WERI-Rb-1 (cell line): ENCODE results near the gene KATNBL1.
A peak's percentile ranks its signal among the peaks of the same experiment; 100 is the strongest.

ENCODE experiments used
- DNase-seq: peaks from one replicate; pipeline ENCODE4 v3.0.0-alpha.2; 2020
- H3K27ac ChIP-seq: fragments of 250-450 bp; sonication (Bioruptor Pico); 2 replicates; pipeline ENCODE4 v1.5.1; 2020; ENCODE audit warnings: mild to moderate bottlenecking, moderate library complexity
- H3K27me3 ChIP-seq: fragments of 250-450 bp; sonication (Bioruptor Pico); 2 replicates; pipeline ENCODE4 v1.5.1; 2021; ENCODE audit warnings: mild to moderate bottlenecking, low read depth, moderate library complexity; ENCODE audit not compliant: insufficient read depth, severe bottlenecking
- H3K36me3 ChIP-seq: fragments of 250-450 bp; sonication (Bioruptor Pico); 2 replicates; pipeline ENCODE4 v1.5.1; 2020; ENCODE audit warnings: mild to moderate bottlenecking, moderate library complexity
- H3K4me3 ChIP-seq: 2 replicates; pipeline ENCODE4 v1.5.1; 2011; ENCODE audit warnings: low read depth, mild to moderate bottlenecking, control low read depth, low read length
- H3K9me3 ChIP-seq: fragments of 250-450 bp; sonication (Bioruptor Pico); 2 replicates; pipeline ENCODE4 v1.5.1; 2021; ENCODE audit warnings: mild to moderate bottlenecking, moderate library complexity; ENCODE audit not compliant: severe bottlenecking
- TF ChIP-seq, protein P1 (sequence below): IDR thresholded peaks from 2 replicates; pipeline ENCODE4 v1.5.1; 2011; ENCODE audit warnings: low read depth, mild to moderate bottlenecking, control low read depth, inconsistent platforms, low read length

KATNBL1 gene, protein sequence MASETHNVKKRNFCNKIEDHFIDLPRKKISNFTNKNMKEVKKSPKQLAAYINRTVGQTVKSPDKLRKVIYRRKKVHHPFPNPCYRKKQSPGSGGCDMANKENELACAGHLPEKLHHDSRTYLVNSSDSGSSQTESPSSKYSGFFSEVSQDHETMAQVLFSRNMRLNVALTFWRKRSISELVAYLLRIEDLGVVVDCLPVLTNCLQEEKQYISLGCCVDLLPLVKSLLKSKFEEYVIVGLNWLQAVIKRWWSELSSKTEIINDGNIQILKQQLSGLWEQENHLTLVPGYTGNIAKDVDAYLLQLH

DNA sequence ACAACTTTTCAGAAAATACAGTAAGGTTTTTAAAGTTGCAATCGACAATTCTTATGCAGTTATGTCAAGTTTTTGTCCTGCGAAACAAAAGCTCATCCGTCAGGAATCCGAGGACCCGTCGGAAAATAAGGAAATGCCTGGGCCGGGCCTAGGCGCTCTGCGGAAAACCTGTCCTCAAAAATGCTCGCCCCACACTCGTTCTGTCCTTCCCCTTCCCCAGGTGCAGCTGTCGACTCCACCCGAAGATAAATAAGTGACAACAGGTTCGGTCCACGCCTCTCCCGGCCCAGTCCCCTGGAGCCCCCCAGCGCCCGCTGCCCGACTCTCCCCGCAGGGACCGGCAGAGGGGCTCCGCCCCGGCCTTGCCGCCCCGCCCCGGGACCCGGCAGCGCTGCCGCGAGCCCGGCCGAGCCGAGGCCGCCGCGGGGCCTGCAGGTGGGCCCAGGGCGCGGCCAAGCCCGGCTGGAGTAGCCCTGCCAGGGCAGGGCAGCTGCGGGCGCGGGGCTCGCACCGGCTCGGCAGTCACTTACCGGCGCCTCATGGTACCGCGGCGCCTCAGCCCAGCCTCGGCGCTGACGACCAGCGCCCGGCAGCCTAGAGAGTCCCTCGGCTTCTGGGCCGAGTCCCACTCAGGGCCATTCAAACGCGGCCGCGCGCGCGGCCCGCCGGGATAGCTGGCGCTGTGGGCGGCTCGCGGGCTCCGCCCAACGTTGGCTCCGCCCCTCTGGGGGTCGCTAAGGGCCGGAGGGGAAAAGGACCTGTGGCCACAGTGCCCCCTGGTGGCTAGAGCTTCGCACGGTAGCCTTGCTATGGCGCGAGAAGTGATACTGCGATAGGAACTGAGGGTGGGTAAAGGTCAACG, at the start of gene KATNBL1:
Gene KATNBL1, minus strand, starts transcription at position 676 of the 862 bp plus-strand sequence. CDS start 46,420 bp downstream, outside the sequence.
- Histone ChIP-seq H3K36me3 (peaks cover 6% of the 10 kb centered on the region), H3K9me3 (no peaks in the 10 kb centered on the region), H3K27ac (peak within 1 kb of the TSS; percentile 83), H3K4me3 (peak within 1 kb of the TSS; percentile 68), H3K27me3 (no peaks in the 10 kb centered on the region)
- TF ChIP-seq, protein P1, sequence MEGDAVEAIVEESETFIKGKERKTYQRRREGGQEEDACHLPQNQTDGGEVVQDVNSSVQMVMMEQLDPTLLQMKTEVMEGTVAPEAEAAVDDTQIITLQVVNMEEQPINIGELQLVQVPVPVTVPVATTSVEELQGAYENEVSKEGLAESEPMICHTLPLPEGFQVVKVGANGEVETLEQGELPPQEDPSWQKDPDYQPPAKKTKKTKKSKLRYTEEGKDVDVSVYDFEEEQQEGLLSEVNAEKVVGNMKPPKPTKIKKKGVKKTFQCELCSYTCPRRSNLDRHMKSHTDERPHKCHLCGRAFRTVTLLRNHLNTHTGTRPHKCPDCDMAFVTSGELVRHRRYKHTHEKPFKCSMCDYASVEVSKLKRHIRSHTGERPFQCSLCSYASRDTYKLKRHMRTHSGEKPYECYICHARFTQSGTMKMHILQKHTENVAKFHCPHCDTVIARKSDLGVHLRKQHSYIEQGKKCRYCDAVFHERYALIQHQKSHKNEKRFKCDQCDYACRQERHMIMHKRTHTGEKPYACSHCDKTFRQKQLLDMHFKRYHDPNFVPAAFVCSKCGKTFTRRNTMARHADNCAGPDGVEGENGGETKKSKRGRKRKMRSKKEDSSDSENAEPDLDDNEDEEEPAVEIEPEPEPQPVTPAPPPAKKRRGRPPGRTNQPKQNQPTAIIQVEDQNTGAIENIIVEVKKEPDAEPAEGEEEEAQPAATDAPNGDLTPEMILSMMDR, result peak; percentile 86
- DNase-seq, result peak; percentile 97

GRCh38 chr15:34259566-34259965, 49.7 kb upstream of the KATNBL1 start:
- H3K27ac ChIP-seq, result no peak overlapping the region
- no peak overlapping the region for H3K4me3 ChIP-seq
- TF ChIP-seq, protein P1, result no peak
- no peak for DNase-seq
- H3K27me3 ChIP-seq, result no peaks in the 10 kb centered on the region
- peaks cover 3% of the 10 kb centered on the region; the same call in 1 of the 2 replicates for H3K36me3 ChIP-seq
- no peaks in the 10 kb centered on the region for H3K9me3 ChIP-seq

GRCh38 chr15:34258151-34258550, 48.3 kb upstream of the KATNBL1 start:
- Histone ChIP-seq H3K4me3 (no peak overlapping the region), H3K27ac (no peak overlapping the region), H3K27me3 (no peaks in the 10 kb centered on the region), H3K36me3 (peaks cover 8% of the 10 kb centered on the region), H3K9me3 (no peaks in the 10 kb centered on the region)
- TF ChIP-seq, protein P1, result no peak
- no peak for DNase-seq

GRCh38 chr15:34252545-34252944, 42.6 kb upstream of the KATNBL1 start:
- no peak overlapping the region for H3K27ac ChIP-seq
- H3K36me3 ChIP-seq, result peaks cover 11% of the 10 kb centered on the region
- H3K4me3 ChIP-seq, result no peak overlapping the region
- no peaks in the 10 kb centered on the region for H3K27me3 ChIP-seq
- TF ChIP-seq, protein P1, result no peak
- no peaks in the 10 kb centered on the region for H3K9me3 ChIP-seq
- DNase-seq, result no peak

- Histone ChIP-seq H3K27me3 (no peaks in the 10 kb centered on the region), H3K9me3 (no peaks in the 10 kb centered on the region), H3K4me3 (no peak overlapping the region), H3K36me3 (peaks cover 8% of the 10 kb centered on the region), H3K27ac (no peak overlapping the region)
- DNase-seq, result no peak
- TF ChIP-seq, protein P1, result no peak
Measured at GRCh38 chr15:34248190-34248589, 38.3 kb upstream of the KATNBL1 start.
